Nephron progenitor cell (in vitro differentiated cells): ENCODE data around the gene EVI5L.

ENCODE experiments used
- DNase-seq: peaks from one replicate; pipeline ENCODE4 v3.0.0; 2021
- H3K27ac Mint-ChIP-seq: 2 replicates; pipeline ENCODE4 v1.8.0; 2021; ENCODE audit warnings: mild to moderate bottlenecking, moderate library complexity, mixed read lengths
- H3K27me3 Mint-ChIP-seq: 2 replicates; pipeline ENCODE4 v1.8.0; 2021; ENCODE audit warnings: mild to moderate bottlenecking, low read depth, mixed read lengths; ENCODE audit not compliant: poor library complexity
- H3K36me3 Mint-ChIP-seq: 2 replicates; pipeline ENCODE4 v1.8.0; 2021; ENCODE audit warnings: low read depth, mixed read lengths
- H3K4me1 Mint-ChIP-seq: 2 replicates; pipeline ENCODE4 v1.8.0; 2021; ENCODE audit warnings: mixed read lengths
- H3K4me3 Mint-ChIP-seq: 2 replicates; pipeline ENCODE4 v1.8.0; 2021; ENCODE audit warnings: mild to moderate bottlenecking, moderate library complexity, mixed read lengths
- H3K9me3 Mint-ChIP-seq: 2 replicates; pipeline ENCODE4 v1.8.0; 2021; ENCODE audit warnings: mild to moderate bottlenecking, moderate library complexity, mixed read lengths
- TF ChIP-seq, protein P1 (sequence below): fragments of 200-600 bp; sonication (generic); IDR thresholded peaks from 2 replicates; pipeline ENCODE4 v1.5.0; 2021; ENCODE audit warnings: antibody characterized with exemption

The EVI5L gene

DNA sequence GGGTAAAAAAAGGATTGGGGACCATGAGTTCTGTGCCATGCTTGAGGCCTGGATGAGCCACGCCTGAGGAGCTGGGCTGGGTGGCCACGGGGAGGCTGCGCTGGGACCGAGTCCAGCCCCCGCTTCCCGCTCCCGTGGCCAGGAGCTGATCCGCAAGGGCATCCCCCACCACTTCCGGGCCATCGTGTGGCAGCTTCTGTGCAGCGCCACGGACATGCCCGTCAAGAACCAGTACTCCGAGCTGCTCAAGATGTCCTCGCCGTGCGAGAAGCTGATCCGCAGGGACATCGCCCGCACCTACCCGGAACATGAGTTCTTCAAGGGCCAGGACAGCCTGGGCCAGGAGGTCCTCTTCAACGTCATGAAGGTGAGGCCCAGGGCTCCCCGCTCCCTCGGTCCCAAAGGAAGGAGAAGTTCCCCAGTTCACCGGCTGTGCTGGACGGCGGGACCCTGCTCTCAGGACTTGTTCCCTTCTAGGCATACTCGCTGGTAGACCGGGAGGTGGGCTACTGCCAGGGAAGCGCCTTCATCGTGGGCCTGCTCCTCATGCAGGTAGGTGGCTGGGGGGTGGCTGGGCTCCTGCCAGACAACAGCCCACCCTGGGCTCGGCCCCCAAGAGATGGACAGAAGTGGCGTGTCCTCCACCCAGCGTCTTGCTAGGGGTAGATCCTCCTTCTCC, 18.9 kb downstream of the EVI5L start:
- TF ChIP-seq, protein P1, sequence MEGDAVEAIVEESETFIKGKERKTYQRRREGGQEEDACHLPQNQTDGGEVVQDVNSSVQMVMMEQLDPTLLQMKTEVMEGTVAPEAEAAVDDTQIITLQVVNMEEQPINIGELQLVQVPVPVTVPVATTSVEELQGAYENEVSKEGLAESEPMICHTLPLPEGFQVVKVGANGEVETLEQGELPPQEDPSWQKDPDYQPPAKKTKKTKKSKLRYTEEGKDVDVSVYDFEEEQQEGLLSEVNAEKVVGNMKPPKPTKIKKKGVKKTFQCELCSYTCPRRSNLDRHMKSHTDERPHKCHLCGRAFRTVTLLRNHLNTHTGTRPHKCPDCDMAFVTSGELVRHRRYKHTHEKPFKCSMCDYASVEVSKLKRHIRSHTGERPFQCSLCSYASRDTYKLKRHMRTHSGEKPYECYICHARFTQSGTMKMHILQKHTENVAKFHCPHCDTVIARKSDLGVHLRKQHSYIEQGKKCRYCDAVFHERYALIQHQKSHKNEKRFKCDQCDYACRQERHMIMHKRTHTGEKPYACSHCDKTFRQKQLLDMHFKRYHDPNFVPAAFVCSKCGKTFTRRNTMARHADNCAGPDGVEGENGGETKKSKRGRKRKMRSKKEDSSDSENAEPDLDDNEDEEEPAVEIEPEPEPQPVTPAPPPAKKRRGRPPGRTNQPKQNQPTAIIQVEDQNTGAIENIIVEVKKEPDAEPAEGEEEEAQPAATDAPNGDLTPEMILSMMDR = no peak
- H3K27me3 Mint-ChIP-seq = peaks cover 12% of the 10 kb centered on the region
- no peak overlapping the region for H3K4me3 Mint-ChIP-seq
- no peak for DNase-seq
- H3K27ac Mint-ChIP-seq = no peak overlapping the region
- H3K36me3 Mint-ChIP-seq = no peaks in the 10 kb centered on the region
- no peaks in the 10 kb centered on the region for H3K9me3 Mint-ChIP-seq
- H3K4me1 Mint-ChIP-seq = peaks cover 10% of the 10 kb centered on the region

DNA sequence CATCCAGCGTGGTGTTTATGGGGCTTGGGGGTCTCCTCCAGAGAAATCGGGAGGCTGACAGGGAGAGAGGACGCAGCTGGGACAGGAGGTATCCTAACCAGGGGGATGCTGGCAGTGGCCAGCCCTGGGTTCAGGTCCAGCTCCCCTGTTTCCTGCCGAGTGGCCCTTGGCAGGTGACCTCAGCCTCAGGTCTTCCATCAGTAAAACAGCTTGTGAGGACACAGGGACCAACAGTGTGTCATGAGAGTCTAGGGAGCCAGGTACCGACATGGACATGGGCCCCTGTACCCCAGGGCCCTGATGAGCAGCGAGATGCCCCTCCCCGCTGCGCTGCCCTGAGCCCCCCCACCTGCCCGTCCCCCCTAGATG, 19.6 kb downstream of the EVI5L start:
- Mint-ChIP-seq H3K9me3 (no peaks in the 10 kb centered on the region), H3K36me3 (no peaks in the 10 kb centered on the region), H3K27ac (no peak overlapping the region), H3K27me3 (peaks cover 15% of the 10 kb centered on the region), H3K4me3 (no peak overlapping the region), H3K4me1 (peaks cover 10% of the 10 kb centered on the region)
- TF ChIP-seq, protein P1 = no peak
- DNase-seq = no peak

DNA sequence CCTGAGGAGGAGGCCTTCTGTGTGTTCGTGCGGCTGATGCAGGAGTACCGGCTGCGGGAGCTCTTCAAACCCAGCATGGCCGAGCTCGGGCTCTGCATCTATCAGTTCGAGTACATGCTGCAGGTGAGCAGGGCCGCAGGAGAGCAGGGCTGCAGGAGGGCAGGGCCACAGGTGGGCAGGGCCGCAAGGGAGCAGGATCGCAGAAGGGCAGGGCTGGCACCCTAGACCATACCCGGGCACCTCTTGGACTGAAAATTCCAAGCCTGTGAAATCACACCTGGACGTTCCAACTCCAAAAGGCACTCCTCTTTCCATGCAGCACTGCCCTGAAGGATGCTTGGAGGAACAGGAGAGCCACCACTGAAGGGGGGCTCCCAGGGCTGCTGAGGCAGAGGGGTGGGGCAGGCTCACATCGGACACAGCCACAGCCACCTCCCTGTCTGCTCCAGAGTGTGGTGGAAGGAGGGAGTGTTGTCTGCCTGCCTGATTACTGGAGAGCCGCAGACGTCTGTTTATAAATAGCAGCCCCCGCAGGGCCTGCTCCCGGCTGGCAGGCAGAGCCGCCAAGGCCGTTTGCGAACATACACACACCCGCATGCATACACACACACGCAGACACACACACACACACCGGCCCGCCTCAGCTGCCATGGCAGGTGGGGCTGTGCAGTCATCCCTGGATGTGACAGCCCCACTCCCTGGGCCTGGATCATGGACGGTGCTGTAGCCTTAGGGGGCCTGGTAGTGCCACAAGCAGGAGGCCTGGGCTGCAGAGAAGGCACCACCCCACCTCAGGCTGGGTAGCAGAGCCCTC, 20.2 kb downstream of the EVI5L start:
- no peak for DNase-seq
- Mint-ChIP-seq H3K27me3 (peaks cover 19% of the 10 kb centered on the region), H3K9me3 (no peaks in the 10 kb centered on the region)

DNA sequence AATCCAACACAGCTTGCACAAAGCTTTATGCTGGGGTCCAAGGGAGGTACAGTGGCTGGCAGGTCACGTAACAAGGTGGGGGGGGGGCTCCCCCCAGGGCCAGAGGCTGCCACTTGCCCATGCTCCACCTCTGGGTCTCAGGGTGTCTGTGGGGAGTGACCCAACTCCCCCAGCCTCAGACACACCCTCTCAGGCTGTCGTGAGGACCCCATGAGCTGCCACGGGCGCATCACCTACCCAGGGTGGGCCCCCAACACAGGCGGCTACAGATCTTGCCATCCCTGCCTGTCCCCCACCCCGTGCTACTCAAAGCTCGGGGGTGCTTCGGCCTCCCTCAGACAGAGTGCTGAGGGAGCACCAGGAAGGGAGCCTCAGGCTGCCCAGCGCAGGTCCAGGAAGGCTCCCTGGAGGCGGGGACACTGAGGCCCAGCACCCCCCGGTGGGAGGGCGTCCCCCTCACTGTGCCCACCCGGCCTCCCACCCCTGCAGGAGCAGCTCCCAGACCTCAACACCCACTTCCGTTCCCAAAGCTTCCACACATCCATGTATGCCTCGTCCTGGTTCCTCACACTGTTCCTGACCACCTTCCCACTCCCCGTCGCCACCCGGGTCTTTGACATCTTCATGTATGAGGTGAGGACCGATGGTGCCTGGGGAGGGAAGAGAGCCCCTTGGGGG, 21.1 kb downstream of the EVI5L start:
- Mint-ChIP-seq H3K27ac (no peak overlapping the region), H3K36me3 (no peaks in the 10 kb centered on the region), H3K27me3 (peaks cover 28% of the 10 kb centered on the region), H3K9me3 (no peaks in the 10 kb centered on the region), H3K4me3 (no peak overlapping the region), H3K4me1 (peaks cover 22% of the 10 kb centered on the region)
- DNase-seq = no peak
- TF ChIP-seq, protein P1 = no peak

More for the DNA sequence above, 20.2 kb downstream of the EVI5L start:
- TF ChIP-seq, protein P1 = no peak
- Mint-ChIP-seq H3K36me3 (no peaks in the 10 kb centered on the region), H3K27ac (no peak overlapping the region), H3K4me1 (peaks cover 13% of the 10 kb centered on the region), H3K4me3 (no peak overlapping the region)

DNA sequence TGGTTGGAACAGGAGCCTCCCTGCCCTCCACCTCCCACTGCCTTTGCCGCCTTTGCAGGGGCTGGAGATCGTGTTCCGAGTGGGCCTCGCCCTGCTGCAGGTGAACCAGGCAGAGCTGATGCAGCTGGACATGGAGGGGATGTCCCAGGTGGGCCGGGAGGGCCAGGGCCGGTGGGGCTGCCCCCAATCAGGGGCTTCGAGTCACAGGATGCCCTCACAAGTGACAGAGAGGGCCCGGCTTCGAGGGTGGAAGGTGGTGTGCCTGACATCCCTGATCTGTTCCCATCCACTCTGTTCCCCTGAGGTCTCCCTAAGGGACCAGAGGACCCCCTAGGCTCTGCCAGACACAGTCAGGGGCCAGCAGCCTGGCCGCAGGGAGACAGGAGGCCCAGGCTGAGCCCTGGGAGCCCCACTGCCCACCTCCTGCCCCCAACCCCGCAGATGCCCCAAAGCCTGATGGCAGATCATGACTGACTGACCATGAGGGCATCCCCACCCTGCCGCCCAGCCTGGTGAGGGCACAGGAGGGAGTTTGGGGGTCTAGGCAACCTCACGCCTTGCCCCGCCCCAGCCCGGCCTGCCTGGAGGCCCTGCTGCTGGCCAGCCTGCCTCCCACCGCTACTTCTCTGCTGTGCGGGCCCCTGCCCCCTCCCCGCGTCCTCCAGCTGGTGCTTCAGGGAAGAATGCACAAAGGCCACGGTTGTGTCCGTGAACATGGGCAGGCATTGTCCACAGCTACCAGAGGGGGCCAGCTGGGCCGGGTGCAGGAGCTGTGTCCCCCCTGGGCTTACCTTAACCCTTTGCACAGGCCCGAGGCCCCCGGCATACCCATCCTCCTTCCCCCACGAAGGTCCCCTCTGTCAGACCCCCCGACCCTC, 21.8 kb downstream of the EVI5L start:
- H3K27me3 Mint-ChIP-seq = peaks cover 33% of the 10 kb centered on the region

More for the DNA sequence above, 21.8 kb downstream of the EVI5L start:
- Mint-ChIP-seq H3K27ac (no peak overlapping the region), H3K4me1 (peaks cover 30% of the 10 kb centered on the region), H3K4me3 (no peak overlapping the region), H3K9me3 (no peaks in the 10 kb centered on the region), H3K36me3 (no peaks in the 10 kb centered on the region)
- TF ChIP-seq, protein P1 = no peak
- DNase-seq = no peak
